A673 (cell line): ENCODE data around the gene EIF3A.

Experiments used
- EZH2 ChIP-seq: fragments of 200-600 bp; sonication (generic); IDR thresholded peaks from 2 replicates; pipeline ENCODE4 v1.6.1; 2017; ENCODE audit warnings: borderline replicate concordance, low read depth, mild to moderate bottlenecking, mixed read lengths, antibody characterized with exemption, low read length; ENCODE audit not compliant: poor library complexity, severe bottlenecking
- TF ChIP-seq, protein P1 (sequence below): fragments of 300-800, 200-600 bp; sonication (generic); conservative IDR thresholded peaks from 2 replicates; pipeline ENCODE4 v1.5.1; 2017; ENCODE audit warnings: low read depth, mild to moderate bottlenecking, antibody characterized with exemption, low read length, moderate library complexity, mixed read lengths

DNA sequence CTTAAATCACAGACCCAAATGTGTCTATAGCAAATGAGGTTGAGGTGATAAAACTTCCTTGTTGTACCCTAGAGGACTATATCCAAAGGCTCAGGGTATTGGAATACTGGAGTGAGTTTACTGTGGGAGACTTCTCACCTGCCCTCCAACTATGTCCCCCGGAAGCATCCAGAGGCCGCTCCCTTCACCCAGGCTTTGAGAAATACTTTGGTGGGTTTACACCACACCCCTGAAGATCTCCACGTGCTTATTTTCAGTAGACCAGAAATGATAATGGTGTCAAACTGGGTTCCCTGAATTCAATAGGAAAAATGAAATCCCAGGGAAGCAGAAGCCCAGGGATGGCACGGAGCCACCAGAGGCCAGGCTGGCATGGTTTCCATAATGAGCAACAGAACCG lies 82.4 kb downstream of the EIF3A start:
- TF ChIP-seq, protein P1, sequence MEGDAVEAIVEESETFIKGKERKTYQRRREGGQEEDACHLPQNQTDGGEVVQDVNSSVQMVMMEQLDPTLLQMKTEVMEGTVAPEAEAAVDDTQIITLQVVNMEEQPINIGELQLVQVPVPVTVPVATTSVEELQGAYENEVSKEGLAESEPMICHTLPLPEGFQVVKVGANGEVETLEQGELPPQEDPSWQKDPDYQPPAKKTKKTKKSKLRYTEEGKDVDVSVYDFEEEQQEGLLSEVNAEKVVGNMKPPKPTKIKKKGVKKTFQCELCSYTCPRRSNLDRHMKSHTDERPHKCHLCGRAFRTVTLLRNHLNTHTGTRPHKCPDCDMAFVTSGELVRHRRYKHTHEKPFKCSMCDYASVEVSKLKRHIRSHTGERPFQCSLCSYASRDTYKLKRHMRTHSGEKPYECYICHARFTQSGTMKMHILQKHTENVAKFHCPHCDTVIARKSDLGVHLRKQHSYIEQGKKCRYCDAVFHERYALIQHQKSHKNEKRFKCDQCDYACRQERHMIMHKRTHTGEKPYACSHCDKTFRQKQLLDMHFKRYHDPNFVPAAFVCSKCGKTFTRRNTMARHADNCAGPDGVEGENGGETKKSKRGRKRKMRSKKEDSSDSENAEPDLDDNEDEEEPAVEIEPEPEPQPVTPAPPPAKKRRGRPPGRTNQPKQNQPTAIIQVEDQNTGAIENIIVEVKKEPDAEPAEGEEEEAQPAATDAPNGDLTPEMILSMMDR: no peak
- TF ChIP-seq EZH2: no peak
